HepG2 (cell line): ENCODE data around the gene TRIM23. TPM values are rescaled to one million over a fixed set of nuclear protein-coding genes. Genes with fewer than 3 reads are reported as not detected.

Source experiments
- ATAC-seq: fragments of 200-7000 bp; cut with Tn5 transposase; 3 replicates; pipeline ENCODE4 v1.9.1; 2020; ENCODE audit warnings: mild to moderate bottlenecking, moderate library complexity
- BruUV-seq: library from RNA; stranded (reverse); fragments of 400-500 nt; replicated peaks from 2 replicates; lab custom pipeline; 2021; lab: Mats Ljungman, UMichigan
- CTCF ChIA-PET: fragments of 300-600 bp; formaldehyde crosslinking; extraction: SDS; loops from one replicate; lab custom pipeline; 2021; ENCODE audit warnings: low total read pairs, inconsistent platforms, low intra/inter-chr PET ratio; lab: Yijun Ruan, JAX
- POLR2A ChIA-PET: fragments of 350-600 bp; sonication (Branson Sonifier 250); formaldehyde crosslinking; loops from one replicate; lab custom pipeline; 2020; ENCODE audit warnings: antibody characterized with exemption, inconsistent platforms; lab: Yijun Ruan, JAX
- DNase-seq: peaks from one replicate; pipeline ENCODE4 v3.0.0-alpha.2; 2015; ENCODE audit warnings: low spot score
- FAIRE-seq: peaks from 3 replicates; lab custom pipeline; 2011; peaks lifted over from hg19 to GRCh38; lab: Jason Lieb, UNC
- H2AFZ ChIP-seq: one replicate; pipeline ENCODE4 v1.6.1; 2011; ENCODE audit warnings: low read length, inconsistent platforms
- H3K27ac ChIP-seq: fragments of 300-600 bp; 3 replicates; pipeline ENCODE4 v1.8.0; 2011; ENCODE audit warnings: mixed run types, mild to moderate bottlenecking, mixed read lengths, low read length, inconsistent platforms; ENCODE audit not compliant: insufficient read depth; ENCODE audit errors: extremely low read length
- H3K27me3 ChIP-seq, 2 experiments: fragments of 200-600 bp in 1 of 2; 2 replicates in 1 of 2; 3 replicates in 1 of 2; pipeline versions ENCODE4 v1.6.0 to v1.8.0; 2011; ENCODE audit warnings: low read length in 2 of 2, mild to moderate bottlenecking in 2 of 2, moderate library complexity in 2 of 2, inconsistent platforms in 1 of 2; ENCODE audit not compliant: insufficient read depth in 2 of 2, control insufficient read depth in 1 of 2
- H3K36me3 ChIP-seq, 2 experiments: fragments of 200-600 bp in 1 of 2; replicated peaks in 1 of 2; 2 replicates in 1 of 2; 3 replicates in 1 of 2; pipeline versions ENCODE4 v1.5.1 to v1.8.0; 2011; ENCODE audit warnings: low read length in 2 of 2, inconsistent platforms in 1 of 2; ENCODE audit not compliant: insufficient read depth in 2 of 2, control insufficient read depth in 1 of 2
- H3K4me1 ChIP-seq: 2 replicates; pipeline ENCODE4 v1.5.1; 2012; ENCODE audit warnings: low read length, inconsistent platforms; ENCODE audit not compliant: insufficient read depth
- H3K4me2 ChIP-seq: 2 replicates; pipeline ENCODE4 v1.6.0; 2011; ENCODE audit warnings: low read depth, low read length, inconsistent platforms
- H3K4me3 ChIP-seq, 3 experiments: fragments of 200-600 bp in 1 of 3; sonication (generic), shearing (Covaris generic) in 1 of 3; replicated peaks in 1 of 3; 2 replicates each; pipeline ENCODE4 v1.5.1; 2011 to 2016; ENCODE audit warnings: low read length in 3 of 3, inconsistent platforms in 2 of 3, low read depth in 2 of 3, mild to moderate bottlenecking in 2 of 3, control low read depth in 1 of 3, mixed read lengths in 1 of 3; ENCODE audit not compliant: insufficient read depth in 1 of 3
- H3K79me2 ChIP-seq: one replicate; pipeline ENCODE4 v1.6.1; 2011; ENCODE audit warnings: low read length, inconsistent platforms; ENCODE audit not compliant: insufficient read depth
- H3K9ac ChIP-seq: 2 replicates; pipeline ENCODE4 v1.6.0; 2011; ENCODE audit warnings: mild to moderate bottlenecking, low read depth, low read length, inconsistent platforms; ENCODE audit not compliant: insufficient read depth
- H3K9me3 ChIP-seq: 2 replicates; pipeline ENCODE4 v1.5.1; 2012; ENCODE audit warnings: mild to moderate bottlenecking, low read length
- H4K20me1 ChIP-seq: 2 replicates; pipeline ENCODE4 v1.6.0; 2011; ENCODE audit warnings: inconsistent platforms, mild to moderate bottlenecking, low read length, moderate library complexity; ENCODE audit not compliant: insufficient read depth
- ARID2 ChIP-seq: sonication (generic); formaldehyde crosslinking; IDR thresholded peaks from 2 replicates; pipeline ENCODE4 v1.8.1; 2022; ENCODE audit warnings: mild to moderate bottlenecking, missing genetic modification reagents, borderline replicate concordance
- FIP1L1 ChIP-seq: fragments of 200-400 bp; formaldehyde crosslinking; IDR thresholded peaks from 2 replicates; pipeline ENCODE4 v1.6.1; 2018; ENCODE audit warnings: low read depth, mild to moderate bottlenecking, low read length, moderate library complexity, borderline replicate concordance; ENCODE audit not compliant: insufficient read depth
- WIZ ChIP-seq: sonication (generic); formaldehyde crosslinking; IDR thresholded peaks from 2 replicates; pipeline ENCODE4 v1.5.1; 2020; ENCODE audit warnings: mild to moderate bottlenecking, missing genetic modification reagents
- ZFP91 ChIP-seq: sonication (generic); formaldehyde crosslinking; IDR thresholded peaks from 2 replicates; pipeline ENCODE4 v1.9.0; 2022; ENCODE audit warnings: missing genetic modification reagents, mild to moderate bottlenecking, borderline replicate concordance
- WGBS: methylation state at CpG from one replicate; pipeline ENCODE4 v1.1.6; 2017; ENCODE audit warnings: low lambda C conversion rate; 5-methylcytosine and 5-hydroxymethylcytosine counted together
- in situ Hi-C: cut with HindIII; loops from 2 replicates; pipeline ENCODE4 v1.10.0; 2017; ENCODE audit warnings: low pct_unique_long_range_greater_than_20kb; ENCODE audit not compliant: extremely low pct_ligation_motif_present
- intact Hi-C: fragments of 100-400 bp; cut with micrococcal nuclease; formaldehyde crosslinking; loops from one replicate; pipeline ENCODE4 v1.10.0; 2022; ENCODE audit not compliant: unreplicated experiment
- polyA plus RNA-seq, 8 experiments: library from polyadenylated mRNA; depleted of rRNA in 3 of 8; stranded (reverse) in 7 of 8; unstranded in 1 of 8; fragments of >200 nt; fragmentation: Illumina TruSeq in 4 of 8; extraction: Trizol in 4 of 8; gene quantifications; 2 replicates each; pipeline versions ENCODE4 v1.2.1 to v1.2.3, GENCODE V29; 2011 to 2016; ENCODE audit warnings: low read depth in 4 of 8, missing spikeins in 1 of 8, mixed read lengths in 1 of 8; ENCODE audit not compliant: insufficient read depth in 1 of 8
- total RNA-seq, 5 experiments: library from RNA; depleted of rRNA; stranded (reverse); fragments of >200 nt; fragmentation: Illumina TruSeq; extraction: Trizol; gene quantifications; 2 replicates each; pipeline ENCODE4 v1.2.3, GENCODE V29; 2016; ENCODE audit warnings: low read depth in 1 of 5
- TF ChIP-seq, protein P1 (sequence below): sonication (generic); formaldehyde crosslinking; IDR thresholded peaks from 2 replicates; pipeline ENCODE4 v1.8.1; 2023; ENCODE audit warnings: mild to moderate bottlenecking, missing genetic modification reagents, borderline replicate concordance
- TF ChIP-seq, protein P2 (sequence below): fragments of 450-650 bp; IDR thresholded peaks from 2 replicates; pipeline ENCODE4 v1.6.1; 2017
- TF ChIP-seq, protein P3 (sequence below): sonication (generic); formaldehyde crosslinking; IDR thresholded peaks from 2 replicates; pipeline ENCODE4 v1.4.0; 2020; ENCODE audit warnings: missing genetic modification reagents

Gene TRIM23
- total and polyA plus RNA-seq, 2 of the 13 experiments (the other 11 are each of a cell fraction or from before 2014, with no cell fraction given), result 4.6 to 11.4 TPM

DNA sequence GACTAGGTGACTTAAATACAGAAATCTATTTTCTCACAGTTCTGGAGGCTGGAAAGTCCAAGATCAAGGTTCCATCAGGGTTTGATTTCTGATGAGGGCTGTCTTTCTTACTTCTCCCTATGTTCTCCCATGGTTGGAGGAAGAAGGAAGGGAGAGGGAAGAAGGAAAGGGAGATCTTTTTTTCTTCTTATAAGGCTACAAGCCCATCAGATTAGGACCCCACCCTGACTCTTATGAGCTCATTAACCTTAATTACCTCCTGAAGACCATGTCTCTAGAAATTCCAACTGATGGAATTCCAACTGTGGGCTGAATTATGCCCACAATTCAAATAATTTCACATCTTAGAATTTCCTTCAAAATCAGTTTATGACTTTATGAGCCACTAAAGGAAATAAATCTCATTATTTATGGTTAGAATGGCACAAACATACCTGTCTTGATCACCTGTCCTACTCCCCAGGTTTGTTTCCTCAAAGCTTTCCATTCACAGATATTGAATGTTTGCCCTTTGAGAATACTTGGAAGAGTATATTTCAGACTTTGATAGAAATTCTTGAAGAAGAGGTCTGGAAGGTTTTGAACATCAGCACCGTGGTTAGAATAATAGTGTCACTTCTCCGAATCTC lies 53.4 kb downstream of the TRIM23 start:
- CTCF ChIA-PET, result no interaction called here

More for the DNA sequence above, 53.4 kb downstream of the TRIM23 start:
- no peak for ATAC-seq
- Histone ChIP-seq H3K4me3 (no peak overlapping the region), H3K9ac (no peak overlapping the region), H4K20me1 (no peaks in the 10 kb centered on the region), H3K4me2 (no peak overlapping the region), H3K79me2 (peaks cover 8% of the 10 kb centered on the region), H3K36me3 (peaks cover 8 to 15% of the 10 kb centered on the region in 2 experiments; a peak in 3 of 5 replicates), H3K27ac (no peak overlapping the region), H3K9me3 (no peaks in the 10 kb centered on the region), H3K27me3 (no peaks in the 10 kb centered on the region)
- intact Hi-C loops (no loop called here), in situ Hi-C loops (no loop called here)
- no TSS peak for BruUV-seq
- FAIRE-seq, result no peak
- TF ChIP-seq, protein P1, sequence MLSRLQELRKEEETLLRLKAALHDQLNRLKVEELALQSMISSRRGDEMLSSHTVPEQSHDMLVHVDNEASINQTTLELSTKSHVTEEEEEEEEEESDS (CRISPR knock-in tag), result no peak
- no peak for TF ChIP-seq ZFP91 (CRISPR knock-in tag)
- no peak for TF ChIP-seq WIZ
- TF ChIP-seq, protein P2, sequence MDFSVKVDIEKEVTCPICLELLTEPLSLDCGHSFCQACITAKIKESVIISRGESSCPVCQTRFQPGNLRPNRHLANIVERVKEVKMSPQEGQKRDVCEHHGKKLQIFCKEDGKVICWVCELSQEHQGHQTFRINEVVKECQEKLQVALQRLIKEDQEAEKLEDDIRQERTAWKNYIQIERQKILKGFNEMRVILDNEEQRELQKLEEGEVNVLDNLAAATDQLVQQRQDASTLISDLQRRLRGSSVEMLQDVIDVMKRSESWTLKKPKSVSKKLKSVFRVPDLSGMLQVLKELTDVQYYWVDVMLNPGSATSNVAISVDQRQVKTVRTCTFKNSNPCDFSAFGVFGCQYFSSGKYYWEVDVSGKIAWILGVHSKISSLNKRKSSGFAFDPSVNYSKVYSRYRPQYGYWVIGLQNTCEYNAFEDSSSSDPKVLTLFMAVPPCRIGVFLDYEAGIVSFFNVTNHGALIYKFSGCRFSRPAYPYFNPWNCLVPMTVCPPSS, result no peak
- no peak for TF ChIP-seq ARID2 (CRISPR knock-in tag)
- TF ChIP-seq, protein P3, sequence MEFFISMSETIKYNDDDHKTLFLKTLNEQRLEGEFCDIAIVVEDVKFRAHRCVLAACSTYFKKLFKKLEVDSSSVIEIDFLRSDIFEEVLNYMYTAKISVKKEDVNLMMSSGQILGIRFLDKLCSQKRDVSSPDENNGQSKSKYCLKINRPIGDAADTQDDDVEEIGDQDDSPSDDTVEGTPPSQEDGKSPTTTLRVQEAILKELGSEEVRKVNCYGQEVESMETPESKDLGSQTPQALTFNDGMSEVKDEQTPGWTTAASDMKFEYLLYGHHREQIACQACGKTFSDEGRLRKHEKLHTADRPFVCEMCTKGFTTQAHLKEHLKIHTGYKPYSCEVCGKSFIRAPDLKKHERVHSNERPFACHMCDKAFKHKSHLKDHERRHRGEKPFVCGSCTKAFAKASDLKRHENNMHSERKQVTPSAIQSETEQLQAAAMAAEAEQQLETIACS (CRISPR knock-in tag), result no peak
- TF ChIP-seq FIP1L1, result no peak
- TF ChIP-seq, all 625 proteins: peak for 0
- no peak overlapping the region for H2AFZ ChIP-seq
- POLR2A ChIA-PET, result no interaction called here
- DNase-seq, result no peak
- 98% methylated on average over 2 of the region's 2 CpGs for WGBS
- no peaks in the 10 kb centered on the region for H3K4me1 ChIP-seq
